Parathyroid adenoma (tissue), 2 donors: ENCODE data around the gene PSPC1.
"Not testable (repeated sequence)": the region's sequence is repeated elsewhere in the genome, so short reads cannot be mapped to it uniquely, and the experiment has no call there.

Experiments used
- H2AFZ ChIP-seq: fragments of 300-600 bp; sonication (generic); one replicate; pipeline ENCODE4 v1.7.0; 2017; ENCODE audit warnings: antibody characterized with exemption, mild to moderate bottlenecking
- H3K27ac ChIP-seq: fragments of 300-600 bp; sonication (generic); one replicate; pipeline ENCODE4 v1.7.0; 2017
- H3K27me3 ChIP-seq: fragments of 300-600 bp; sonication (generic); one replicate; pipeline ENCODE4 v1.7.0; 2017; ENCODE audit warnings: low read length; ENCODE audit not compliant: control insufficient read depth, insufficient read depth
- H3K36me3 ChIP-seq: fragments of 300-600 bp; sonication (generic); one replicate; pipeline ENCODE4 v1.7.0; 2017; ENCODE audit warnings: low read length; ENCODE audit not compliant: control insufficient read depth, insufficient read depth
- H3K4me1 ChIP-seq: fragments of 300-600 bp; sonication (generic); one replicate; pipeline ENCODE4 v1.7.0; 2017; ENCODE audit warnings: control low read depth
- H3K4me2 ChIP-seq: fragments of 300-600 bp; sonication (generic); one replicate; pipeline ENCODE4 v1.7.0; 2017; ENCODE audit warnings: low read length
- H3K4me3 ChIP-seq: fragments of 300-600 bp; sonication (generic); one replicate; pipeline ENCODE4 v1.7.0; 2017; ENCODE audit warnings: low read depth, low read length
- H3K79me2 ChIP-seq: fragments of 300-600 bp; sonication (generic); one replicate; pipeline ENCODE4 v1.7.0; 2017; ENCODE audit warnings: control low read depth
- H3K9ac ChIP-seq: fragments of 300-600 bp; sonication (generic); one replicate; pipeline ENCODE4 v1.7.0; 2017; ENCODE audit warnings: mild to moderate bottlenecking
- H3K9me3 ChIP-seq: fragments of 300-600 bp; sonication (generic); one replicate; pipeline ENCODE4 v1.7.0; 2017; ENCODE audit warnings: low read length; ENCODE audit not compliant: control insufficient read depth
- TF ChIP-seq, protein P1 (sequence below): fragments of 300-600 bp; sonication (generic); IDR thresholded peaks from one replicate; pipeline ENCODE4 v1.7.0; 2017; ENCODE audit warnings: antibody characterized with exemption, mild to moderate bottlenecking
- donor health status: primary hyperparathyroidism.

The PSPC1 gene

DNA sequence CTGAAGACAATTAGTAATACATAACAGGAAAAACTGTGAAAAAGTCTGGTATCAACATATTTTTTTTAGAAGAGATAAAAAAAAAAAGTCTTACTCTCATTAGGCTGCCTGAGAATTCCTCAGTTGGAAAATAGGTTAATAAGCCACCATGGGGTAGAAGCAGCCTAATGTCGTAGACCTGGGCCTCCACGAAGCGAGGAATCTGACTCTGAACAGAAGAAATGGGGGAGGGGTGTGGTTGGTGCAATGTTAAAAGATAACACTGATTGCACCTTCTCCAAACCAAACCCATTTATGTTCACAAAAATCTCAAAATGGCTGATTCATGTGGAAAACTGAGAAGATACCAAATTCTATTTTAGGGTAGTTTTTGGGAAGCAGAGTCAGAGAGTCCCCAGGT lies 86.9 kb downstream of the PSPC1 start:
- no peak overlapping the region for H3K4me3 ChIP-seq
- H3K4me1 ChIP-seq = no peaks in the 10 kb centered on the region
- H2AFZ ChIP-seq = no peak overlapping the region
- H3K27me3 ChIP-seq = no peaks in the 10 kb centered on the region
- H3K36me3 ChIP-seq = no peaks in the 10 kb centered on the region
- H3K79me2 ChIP-seq = no peaks in the 10 kb centered on the region
- TF ChIP-seq, protein P1, sequence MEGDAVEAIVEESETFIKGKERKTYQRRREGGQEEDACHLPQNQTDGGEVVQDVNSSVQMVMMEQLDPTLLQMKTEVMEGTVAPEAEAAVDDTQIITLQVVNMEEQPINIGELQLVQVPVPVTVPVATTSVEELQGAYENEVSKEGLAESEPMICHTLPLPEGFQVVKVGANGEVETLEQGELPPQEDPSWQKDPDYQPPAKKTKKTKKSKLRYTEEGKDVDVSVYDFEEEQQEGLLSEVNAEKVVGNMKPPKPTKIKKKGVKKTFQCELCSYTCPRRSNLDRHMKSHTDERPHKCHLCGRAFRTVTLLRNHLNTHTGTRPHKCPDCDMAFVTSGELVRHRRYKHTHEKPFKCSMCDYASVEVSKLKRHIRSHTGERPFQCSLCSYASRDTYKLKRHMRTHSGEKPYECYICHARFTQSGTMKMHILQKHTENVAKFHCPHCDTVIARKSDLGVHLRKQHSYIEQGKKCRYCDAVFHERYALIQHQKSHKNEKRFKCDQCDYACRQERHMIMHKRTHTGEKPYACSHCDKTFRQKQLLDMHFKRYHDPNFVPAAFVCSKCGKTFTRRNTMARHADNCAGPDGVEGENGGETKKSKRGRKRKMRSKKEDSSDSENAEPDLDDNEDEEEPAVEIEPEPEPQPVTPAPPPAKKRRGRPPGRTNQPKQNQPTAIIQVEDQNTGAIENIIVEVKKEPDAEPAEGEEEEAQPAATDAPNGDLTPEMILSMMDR = no peak
- H3K9ac ChIP-seq = no peak overlapping the region
- H3K4me2 ChIP-seq = no peak overlapping the region
- H3K9me3 ChIP-seq = no peaks in the 10 kb centered on the region
- no peak overlapping the region for H3K27ac ChIP-seq

DNA sequence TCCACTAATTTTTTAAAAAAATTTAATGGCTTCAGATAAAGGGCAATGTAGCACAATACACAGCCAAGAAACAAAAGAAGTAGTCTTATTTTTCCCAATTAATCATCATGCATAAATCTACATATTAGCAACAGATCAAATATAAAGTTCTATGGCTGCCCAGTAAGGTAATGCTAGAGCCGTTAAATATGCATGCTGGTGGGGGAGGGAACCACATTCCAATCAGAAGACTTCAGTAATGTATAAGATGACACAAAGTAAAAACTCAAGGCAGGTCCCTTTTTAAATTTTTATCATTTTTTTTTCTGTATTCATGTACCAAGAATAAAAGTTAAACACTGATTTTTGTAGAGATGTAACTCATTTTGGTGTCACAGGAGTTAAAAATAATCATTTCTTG lies 87.3 kb downstream of the PSPC1 start:
- no peak overlapping the region for H2AFZ ChIP-seq
- TF ChIP-seq, protein P1 = no peak
- H3K9me3 ChIP-seq = no peaks in the 10 kb centered on the region
- no peaks in the 10 kb centered on the region for H3K36me3 ChIP-seq
- H3K27me3 ChIP-seq = no peaks in the 10 kb centered on the region
- H3K79me2 ChIP-seq = no peaks in the 10 kb centered on the region
- H3K9ac ChIP-seq = no peak overlapping the region
- H3K4me1 ChIP-seq = no peaks in the 10 kb centered on the region
- H3K4me3 ChIP-seq = no peak overlapping the region
- H3K4me2 ChIP-seq = no peak overlapping the region
- no peak overlapping the region for H3K27ac ChIP-seq

DNA sequence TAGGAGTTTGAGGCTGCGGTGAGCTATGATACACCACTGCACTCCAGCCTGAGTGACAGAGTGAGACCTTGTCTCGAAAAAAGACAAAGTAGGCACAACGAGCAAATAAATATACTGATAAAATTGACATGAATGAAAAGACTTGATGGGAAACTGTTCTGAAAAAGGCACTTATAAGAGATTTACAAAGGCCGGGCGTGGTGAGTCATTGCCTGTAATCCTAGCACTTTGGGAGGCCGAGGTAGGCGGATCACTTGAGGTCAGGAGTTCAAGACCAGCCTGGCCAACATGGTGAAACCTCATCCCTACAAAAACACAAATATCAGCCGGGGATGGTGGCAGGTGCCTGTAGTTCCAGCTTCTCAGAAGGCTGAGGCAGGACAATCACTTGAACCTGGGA lies 91.3 kb downstream of the PSPC1 start:
- not testable (repeated sequence) for H3K36me3 ChIP-seq, H3K4me1 ChIP-seq, H2AFZ ChIP-seq, H3K9me3 ChIP-seq, H3K9ac ChIP-seq, H3K27ac ChIP-seq, H3K27me3 ChIP-seq, H3K4me2 ChIP-seq, H3K4me3 ChIP-seq, H3K79me2 ChIP-seq

DNA sequence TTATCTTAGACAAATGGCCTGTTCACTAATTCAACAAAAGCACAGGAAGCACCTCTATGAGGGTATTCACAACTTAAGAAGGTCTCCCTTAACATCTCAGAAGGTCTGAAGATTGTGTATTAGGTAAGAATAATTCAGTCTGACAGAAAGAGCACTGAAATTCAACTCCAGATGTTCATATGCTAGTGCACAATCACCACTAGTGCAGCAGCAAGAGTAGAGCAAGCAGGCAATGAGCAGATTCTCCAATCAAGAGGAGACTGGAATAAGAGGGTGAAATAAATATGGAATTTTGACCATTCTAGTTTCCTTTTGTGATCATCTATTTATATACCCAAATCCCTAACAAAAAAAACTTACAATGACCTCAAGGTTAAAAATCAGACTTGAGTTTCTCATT lies 97.3 kb downstream of the PSPC1 start:
- H3K27ac ChIP-seq = no peak overlapping the region
- no peaks in the 10 kb centered on the region for H3K79me2 ChIP-seq
- H3K9me3 ChIP-seq = no peaks in the 10 kb centered on the region
- H3K36me3 ChIP-seq = no peaks in the 10 kb centered on the region
- no peak overlapping the region for H3K4me3 ChIP-seq
- H2AFZ ChIP-seq = no peak overlapping the region
- TF ChIP-seq, protein P1 = no peak
- no peak overlapping the region for H3K4me2 ChIP-seq
- no peak overlapping the region for H3K9ac ChIP-seq
- H3K4me1 ChIP-seq = no peaks in the 10 kb centered on the region
- no peaks in the 10 kb centered on the region for H3K27me3 ChIP-seq

DNA sequence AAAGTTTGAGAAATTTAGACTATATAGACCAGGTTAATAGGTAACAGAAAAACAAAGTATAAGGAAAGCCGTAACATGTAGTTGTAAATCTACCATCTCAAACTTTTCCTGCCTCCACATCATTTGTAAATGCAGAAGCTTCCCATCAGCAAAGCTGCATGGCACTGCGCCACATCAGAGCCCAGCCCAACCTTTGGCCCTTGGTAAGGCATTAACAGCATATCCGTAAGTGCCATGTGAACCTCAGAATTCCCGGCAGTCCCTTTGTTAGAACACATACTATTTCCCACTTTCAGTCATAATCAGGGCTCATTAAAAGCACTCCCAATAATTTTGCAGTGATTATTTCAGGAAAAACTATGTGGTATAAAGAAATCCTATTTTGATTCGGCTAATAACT lies 97.7 kb downstream of the PSPC1 start:
- TF ChIP-seq, protein P1 = no peak
- Histone ChIP-seq H2AFZ (no peak overlapping the region), H3K36me3 (no peaks in the 10 kb centered on the region), H3K27ac (no peak overlapping the region), H3K9ac (no peak overlapping the region), H3K4me1 (no peaks in the 10 kb centered on the region), H3K9me3 (no peaks in the 10 kb centered on the region), H3K79me2 (no peaks in the 10 kb centered on the region), H3K4me3 (no peak overlapping the region), H3K27me3 (no peaks in the 10 kb centered on the region), H3K4me2 (no peak overlapping the region)
